Measurements from ENCODE around the gene ANTXR2. TPM values are rescaled to one million over a fixed set of nuclear protein-coding genes. Genes with fewer than 3 reads are reported as not detected.
A peak's percentile ranks its signal among the peaks of the same experiment; 100 is the strongest.

ANTXR2 gene
- total and polyA plus RNA-seq, 2 of the 13 experiments (the other 11 are each of a cell fraction or from before 2014, with no cell fraction given), result 4.6 to 14.5 TPM

GRCh38 chr4:80072744-80073472 lies at the start of gene ANTXR2 (continued):
- no peak for TF ChIP-seq GLMP (CRISPR knock-in tag; IDR thresholded peaks at IDR 0.05; ENCODE audit: borderline replicate concordance)
- TF ChIP-seq ZNF331 (CRISPR knock-in tag; IDR thresholded peaks at IDR 0.05), result no peak
- TF ChIP-seq ZZZ3 (CRISPR knock-in tag; IDR thresholded peaks at IDR 0.05; ENCODE audit: borderline replicate concordance), result no peak
- TF ChIP-seq ZNF782 (CRISPR knock-in tag; IDR thresholded peaks at IDR 0.05; ENCODE audit: borderline replicate concordance), result no peak; the same call in 1 of the 2 replicates
- TF ChIP-seq ZBTB20 (CRISPR knock-in tag; IDR thresholded peaks at IDR 0.05; ENCODE audit: borderline replicate concordance, low read depth), result peak; percentile 59; the same call in 1 of the 2 replicates
- TF ChIP-seq ZSCAN31 (CRISPR knock-in tag; IDR thresholded peaks at IDR 0.05; ENCODE audit: low read depth), result no peak
- no peak for TF ChIP-seq RNF219 (CRISPR knock-in tag; IDR thresholded peaks at IDR 0.05)
- TF ChIP-seq ZKSCAN8 (CRISPR knock-in tag; IDR thresholded peaks at IDR 0.05; ENCODE audit: borderline replicate concordance), result no peak
- 0 out of 2 replicates have a peak, but pooled peaks have one; percentile 13 for TF ChIP-seq HMG20B (CRISPR knock-in tag; conservative IDR thresholded peaks at IDR 0.05)
- TF ChIP-seq ZNF619 (CRISPR knock-in tag; IDR thresholded peaks at IDR 0.05), result no peak
- TF ChIP-seq ZNF614 (CRISPR knock-in tag; IDR thresholded peaks at IDR 0.05; ENCODE audit: borderline replicate concordance), result no peak
- TF ChIP-seq ATF3 (CRISPR knock-in tag; IDR thresholded peaks at IDR 0.05), result no peak
- TF ChIP-seq PCBP2 (optimal IDR thresholded peaks at IDR 0.05; ENCODE audit: low read depth, low read length, poor library complexity, severe bottlenecking), result no peak
- no peak; the same call in 1 of the 2 replicates for TF ChIP-seq ZBTB4 (CRISPR knock-in tag; IDR thresholded peaks at IDR 0.05; ENCODE audit: borderline replicate concordance)
- no peak for TF ChIP-seq MAFG (CRISPR knock-in tag; IDR thresholded peaks at IDR 0.05)
- TF ChIP-seq CSRNP1 (CRISPR knock-in tag; IDR thresholded peaks at IDR 0.05), result no peak
- TF ChIP-seq SRSF9 (IDR thresholded peaks at IDR 0.05; ENCODE audit: borderline replicate concordance, insufficient read depth, low read depth, low read length, poor library complexity, severe bottlenecking), result no peak
- TF ChIP-seq RFX5 (IDR thresholded peaks at IDR 0.05; ENCODE audit: low read depth, low read length), result no peak
- TF ChIP-seq PHB2 (IDR thresholded peaks at IDR 0.05; ENCODE audit: partially characterized antibody), result no peak
- TF ChIP-seq ZNF24 (IDR thresholded peaks at IDR 0.05), result no peak
- TF ChIP-seq KLF13 (CRISPR knock-in tag; IDR thresholded peaks at IDR 0.05), result no peak

Measured in HepG2 (cell line).